HG02981 (cell line): ENCODE measurements around the gene C7.
"Not testable (repeated sequence)": the region's sequence is repeated elsewhere in the genome, so short reads cannot be mapped to it uniquely, and the experiment has no call there.

ENCODE experiments used
- ATAC-seq: cut with Tn5 transposase; IDR thresholded peaks from one replicate; pipeline ENCODE4 v1.9.1; 2021; ENCODE audit warnings: mild to moderate bottlenecking, moderate library complexity; ENCODE audit not compliant: unreplicated experiment

Gene C7

DNA sequence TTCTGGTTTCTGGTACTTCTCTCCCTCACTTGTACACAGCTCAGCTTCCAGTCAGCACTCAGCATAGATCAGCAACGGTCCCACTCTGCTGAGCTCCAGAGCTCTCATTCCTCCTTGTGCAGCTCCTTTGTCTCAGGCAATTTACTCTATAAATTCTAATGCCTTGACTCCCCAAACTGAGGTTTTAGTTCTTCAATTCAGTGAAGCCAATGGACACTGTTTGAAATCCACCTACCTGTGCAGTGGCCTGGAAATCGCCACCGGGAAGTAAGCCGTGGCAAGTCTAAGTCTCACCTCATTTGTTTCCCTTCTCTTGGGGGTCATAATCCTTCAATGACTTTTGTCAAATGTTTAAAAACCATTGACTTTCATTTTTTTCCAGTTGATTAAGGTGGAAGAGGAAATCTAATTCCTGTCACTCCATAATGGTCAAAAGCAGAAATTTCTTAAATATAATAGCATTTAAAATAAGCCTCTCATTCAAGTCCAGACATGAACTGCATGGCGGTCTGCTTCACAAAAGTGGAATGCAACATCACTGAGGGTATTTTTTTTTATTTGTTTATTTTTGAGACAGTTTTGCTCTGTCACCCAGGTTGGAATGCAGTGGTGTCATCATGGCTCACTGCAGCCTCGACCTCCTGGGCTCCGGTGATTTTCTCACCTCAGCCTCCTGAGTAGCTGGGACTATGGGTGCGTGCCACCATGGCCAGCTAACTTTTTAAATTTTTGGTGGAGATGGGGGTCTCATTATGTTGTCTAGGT lies 79.6 kb downstream of the C7 start:
- ATAC-seq, result no peak

DNA sequence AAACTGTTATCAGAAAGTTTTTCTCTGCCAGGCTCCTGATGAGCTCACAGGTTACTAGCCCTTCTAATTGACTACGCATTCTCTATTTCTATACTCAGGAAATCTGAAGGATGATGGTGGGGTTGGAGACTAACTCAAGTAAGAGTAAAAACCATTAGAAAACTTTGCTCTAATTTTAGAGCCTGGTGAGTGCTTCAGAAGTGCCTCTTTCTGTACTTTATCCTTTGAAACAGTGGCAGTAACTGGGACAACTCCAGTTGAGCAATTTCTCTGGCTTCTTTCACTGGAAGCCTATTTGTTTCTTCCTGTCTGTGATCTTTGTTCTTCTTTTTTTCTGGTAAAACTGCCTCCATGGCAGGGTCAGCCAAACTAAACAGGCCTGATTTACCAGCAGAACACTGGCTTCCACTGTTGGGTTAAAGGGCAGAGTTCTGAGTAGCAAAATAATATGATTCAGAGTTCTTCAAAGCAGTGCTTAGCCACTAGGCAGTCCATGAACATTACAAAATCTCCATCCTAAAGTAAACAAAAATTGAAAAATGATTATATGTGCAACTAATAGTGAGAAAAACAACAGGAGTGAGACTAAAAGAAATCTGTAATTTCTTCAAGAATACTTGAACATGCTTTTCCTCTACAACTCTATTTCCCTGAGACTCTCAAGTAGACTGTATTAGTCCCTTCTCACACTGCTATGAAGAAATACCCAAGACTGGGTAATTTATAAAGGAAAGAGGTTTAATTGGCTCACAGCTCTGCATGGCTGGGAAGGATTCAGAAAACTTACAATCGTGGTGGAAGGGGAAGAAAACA lies 82.1 kb downstream of the C7 start:
- no peak for ATAC-seq

DNA sequence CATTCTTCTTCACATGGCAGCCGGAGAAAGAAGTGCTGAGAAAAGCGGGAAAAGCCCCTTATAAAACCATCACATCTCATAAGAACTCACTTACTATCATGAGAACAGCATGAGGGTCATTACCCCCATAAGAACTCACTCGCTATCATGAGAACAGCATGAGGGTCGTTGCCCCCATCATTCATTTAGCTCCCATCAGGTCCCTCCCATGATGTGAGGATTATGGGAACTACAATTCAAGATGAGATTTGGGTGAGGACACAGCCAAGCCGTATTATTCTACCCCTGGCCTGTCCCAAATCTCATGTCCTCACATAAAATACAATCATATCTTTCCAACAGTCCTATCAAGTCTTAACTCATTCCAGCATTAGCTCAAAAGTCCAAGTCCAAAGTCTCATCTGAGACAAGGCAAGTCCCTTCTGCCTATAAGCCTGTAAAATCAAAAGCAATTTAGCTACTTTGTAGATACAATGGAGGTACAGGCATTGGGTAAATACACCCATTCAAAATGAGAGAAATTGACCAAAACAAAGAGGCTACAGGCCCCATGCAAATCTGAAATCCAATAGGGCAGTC lies 82.8 kb downstream of the C7 start:
- ATAC-seq, result no peak

DNA sequence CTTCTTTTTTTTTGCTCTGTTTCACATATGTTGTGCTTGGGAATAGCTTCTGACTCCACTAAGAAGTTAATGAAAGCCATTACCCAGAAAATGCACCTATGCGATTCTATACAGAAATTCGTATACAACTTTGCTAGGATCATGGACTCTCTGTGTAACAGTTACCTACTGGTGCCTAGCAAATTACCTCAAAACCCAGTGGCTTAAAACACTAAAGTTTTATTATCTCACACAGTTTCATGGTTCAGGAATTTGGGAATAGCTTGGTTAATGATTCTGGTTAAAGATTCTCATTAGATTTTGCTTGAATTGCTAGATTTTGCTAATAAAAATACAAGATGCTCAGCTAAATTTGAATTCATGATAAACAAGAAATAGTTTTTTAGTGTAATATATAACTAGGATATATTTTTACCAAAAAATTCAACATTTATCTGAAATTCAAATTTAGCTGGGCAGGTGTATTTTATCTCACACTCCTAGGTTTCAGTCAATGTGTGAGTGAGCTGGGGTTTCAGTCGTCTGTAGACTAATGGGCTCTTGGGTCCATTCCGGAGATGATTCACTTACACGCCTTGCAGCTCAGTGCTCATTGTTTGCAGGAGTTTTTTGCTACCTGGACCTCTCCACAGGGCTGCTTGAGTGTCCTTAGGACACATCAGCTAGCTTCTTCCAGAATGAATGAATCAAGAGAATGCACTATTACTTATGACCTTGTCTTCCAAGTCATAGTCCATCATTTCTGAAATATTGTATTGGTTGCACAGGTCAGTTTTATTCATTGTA lies 86.7 kb downstream of the C7 start:
- ATAC-seq, result no peak

DNA sequence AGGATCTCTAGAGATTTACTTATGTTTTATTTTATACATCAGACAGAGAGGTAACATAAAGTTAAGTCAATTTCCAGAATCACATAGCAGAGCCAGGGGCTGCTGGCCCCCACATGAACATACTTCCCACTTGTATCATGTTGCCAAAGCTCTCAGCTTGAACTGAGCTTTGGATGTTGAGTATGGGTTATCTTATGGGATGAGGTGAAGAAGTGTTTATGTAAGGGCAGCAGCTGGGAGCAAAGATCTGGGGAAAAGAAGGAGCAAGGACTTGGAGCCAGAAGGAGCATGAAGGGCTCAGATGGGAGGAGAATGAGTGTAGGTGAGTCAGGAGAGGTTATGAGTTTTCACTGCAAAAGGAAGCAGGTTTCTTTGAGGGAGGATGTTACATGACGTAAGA lies 89.8 kb downstream of the C7 start:
- ATAC-seq, result no peak

DNA sequence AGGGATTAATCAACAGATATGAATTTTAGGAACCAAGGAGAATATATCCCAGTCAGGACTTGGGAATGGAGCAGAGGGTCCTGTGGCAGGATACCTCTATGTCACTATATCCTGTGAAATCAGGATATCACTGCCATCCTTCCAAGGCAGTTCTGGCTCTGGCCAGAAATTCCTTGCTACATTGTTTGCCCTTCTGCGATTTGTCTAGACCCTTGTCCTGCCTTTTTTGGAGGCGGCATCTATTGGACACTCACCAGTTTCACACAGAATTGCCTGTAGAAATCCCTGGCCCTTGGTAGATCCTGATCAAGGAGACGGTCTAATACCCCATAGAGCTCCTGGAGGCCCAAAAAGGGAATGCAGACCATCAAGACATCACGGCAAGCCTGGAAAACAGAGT lies 90.7 kb downstream of the C7 start:
- no peak for ATAC-seq

DNA sequence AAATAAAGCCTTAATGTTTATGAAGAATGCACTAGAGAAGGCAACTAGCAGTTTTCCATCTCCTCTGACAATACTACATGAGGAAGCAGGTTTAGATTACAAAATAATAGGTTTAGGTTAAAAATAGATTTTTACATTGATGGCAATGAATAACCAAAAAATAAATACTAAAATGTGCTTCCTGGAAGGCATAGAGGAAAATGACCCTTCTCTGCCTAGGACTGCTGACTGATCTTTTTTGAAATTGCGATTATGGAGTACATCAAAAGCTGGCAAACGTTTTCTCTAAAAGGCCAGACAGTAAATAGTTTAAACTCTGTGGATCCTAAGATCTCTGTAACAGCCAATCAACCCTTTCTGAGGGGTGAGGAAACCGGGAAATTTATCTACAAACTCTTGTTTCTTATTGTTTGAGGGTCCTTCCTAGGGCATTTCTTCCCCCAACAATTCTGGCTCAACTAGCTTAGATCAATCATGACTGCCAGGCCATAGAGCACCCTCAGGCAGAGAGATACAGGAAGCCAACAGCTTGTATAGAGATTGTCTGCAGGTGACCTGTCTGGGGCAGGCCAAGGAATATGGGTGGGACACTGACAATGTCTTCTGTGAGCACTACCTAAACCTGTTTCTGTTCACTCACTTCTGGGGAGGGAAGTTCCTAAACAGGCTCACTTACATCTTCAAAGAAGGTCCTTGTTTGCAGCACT lies 94.5 kb downstream of the C7 start:
- ATAC-seq, result no peak

DNA sequence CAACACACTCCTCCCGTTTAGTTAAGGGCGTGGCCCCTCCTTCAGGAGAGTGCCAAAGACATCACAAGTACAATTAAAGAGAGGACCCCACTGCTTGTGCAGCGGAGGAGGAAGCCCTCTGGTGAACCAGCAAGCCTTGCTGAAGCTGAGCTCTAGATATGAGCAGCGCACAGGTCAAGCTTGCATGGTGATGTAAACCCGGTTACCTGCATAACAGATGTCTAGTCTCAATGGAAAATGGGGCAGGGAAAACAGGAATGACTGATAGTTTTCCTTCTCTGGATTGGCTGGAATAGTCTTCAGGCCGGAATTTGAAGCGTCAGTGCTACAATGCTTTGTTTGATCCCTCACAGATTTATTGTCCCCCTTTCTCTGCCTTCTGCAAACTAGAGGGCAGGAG lies 95.6 kb downstream of the C7 start:
- no peak for ATAC-seq

DNA sequence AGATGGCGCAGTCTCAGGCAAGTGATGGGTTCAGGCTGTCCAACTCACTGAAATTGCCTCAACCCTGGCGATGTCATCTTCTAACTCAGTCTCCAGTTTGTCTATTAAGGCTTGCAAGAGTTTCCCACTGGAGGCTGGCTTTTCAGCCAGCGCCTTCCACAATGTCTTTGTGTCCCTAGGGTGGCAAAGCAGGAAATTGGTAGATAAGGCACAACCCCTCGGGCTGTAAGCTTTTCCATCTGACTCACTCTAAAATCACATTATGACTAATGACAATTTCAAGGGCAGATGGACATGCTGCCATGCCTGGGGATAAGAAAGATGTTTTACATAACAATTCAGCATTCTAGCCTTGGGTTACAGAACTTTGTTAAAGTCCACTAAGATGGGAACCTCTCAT lies 99.9 kb downstream of the C7 start:
- ATAC-seq, result no peak

DNA sequence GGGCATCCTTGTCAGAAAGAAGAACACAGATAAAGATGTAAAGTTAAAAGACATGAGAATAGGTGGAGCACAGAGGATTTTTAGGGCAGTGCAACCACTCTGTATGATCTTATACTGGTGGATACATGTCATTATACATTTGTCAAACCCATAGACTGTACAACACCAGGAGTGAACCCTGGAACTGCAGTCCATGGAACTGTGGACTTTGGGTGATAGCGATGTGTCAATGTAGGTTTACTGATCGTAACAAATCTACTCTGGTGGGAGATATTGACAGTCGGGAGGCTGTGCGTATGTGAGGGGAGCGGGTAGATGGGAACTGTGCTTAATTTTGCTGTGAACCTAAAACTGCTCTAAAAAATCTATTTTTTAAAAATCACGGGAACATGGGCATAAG lies 101.3 kb downstream of the C7 start:
- no peak for ATAC-seq

DNA sequence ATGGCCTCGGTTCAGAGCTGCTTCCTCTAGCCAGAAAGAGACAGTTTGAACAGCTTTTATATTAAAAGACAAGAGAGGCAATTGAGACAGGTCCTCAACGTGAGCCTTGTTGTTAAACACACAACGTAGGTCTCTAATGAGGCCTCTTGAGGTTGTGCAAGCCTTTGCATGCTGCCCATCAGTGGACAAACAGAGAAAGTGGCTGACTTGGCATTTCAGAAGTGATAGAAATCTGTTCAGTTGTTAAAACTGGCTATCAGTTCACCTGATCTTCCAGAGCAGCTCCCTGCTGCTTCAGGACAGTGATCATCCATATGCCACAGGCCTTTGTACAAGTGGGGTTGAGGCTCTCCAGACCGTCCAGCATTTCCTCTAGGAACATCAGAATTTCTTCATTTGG lies 103.0 kb downstream of the C7 start:
- no peak for ATAC-seq

DNA sequence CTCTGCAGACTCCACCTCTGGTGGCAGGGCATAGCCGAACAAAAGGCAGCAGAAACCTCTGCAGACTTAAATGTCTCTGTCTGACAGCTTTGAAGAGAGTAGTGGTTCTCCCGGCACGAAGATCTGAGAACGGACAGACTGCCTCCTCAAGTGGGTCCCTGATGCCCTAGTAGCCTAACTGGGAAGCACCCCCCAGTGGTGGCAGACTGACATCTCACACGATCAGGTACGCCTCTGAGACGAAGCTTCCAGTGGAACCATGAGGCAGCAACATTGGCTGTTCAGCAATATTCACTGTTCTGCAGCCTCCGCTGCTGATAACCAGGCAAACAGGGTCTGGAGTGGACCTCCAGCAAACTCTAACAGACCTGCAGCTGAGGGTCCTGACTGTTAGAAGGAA lies 113.3 kb downstream of the C7 start:
- not testable (repeated sequence) for ATAC-seq
